Measurements from ENCODE around the gene EPC2. TPM values are rescaled to one million over a fixed set of nuclear protein-coding genes. Genes with fewer than 3 reads are reported as not detected.

Gene EPC2
- total RNA-seq, 1 experiment from 2014 or later, result 30.2 TPM

DNA sequence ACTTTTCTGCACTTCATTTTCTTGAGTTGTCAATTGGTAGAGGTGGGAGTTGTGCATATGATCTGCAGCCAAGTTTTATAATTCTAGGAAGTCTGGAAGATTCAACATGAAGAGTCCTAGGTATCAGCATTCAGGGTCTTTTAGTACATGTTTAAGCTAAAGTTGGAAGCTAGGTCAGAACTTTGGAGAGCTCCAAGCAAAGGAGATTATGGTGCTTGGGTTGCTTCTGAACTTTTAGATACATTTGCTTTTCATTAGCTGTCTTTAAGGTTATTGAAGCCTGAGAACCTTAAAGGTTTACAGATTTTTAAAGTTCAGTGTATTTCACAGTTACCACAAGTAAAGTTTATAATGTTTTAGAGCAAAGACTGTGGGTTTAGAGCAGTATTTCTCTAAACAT lies 85.5 kb downstream of the EPC2 start:
- no TSS peak for BruUV-seq (replicated peaks)
- Histone ChIP-seq H3K4me3 (ENCODE audit: low read depth in 2 of 2, low read length in 2 of 2) (no peak overlapping the region), H3K9me3 (ENCODE audit: control insufficient read depth, insufficient read depth, low read depth, low read length) (no peaks in the 10 kb centered on the region), H3K27ac (ENCODE audit: low read length) (no peak overlapping the region), H3K27me3 (ENCODE audit: control insufficient read depth, insufficient read depth, low read length) (no peaks in the 10 kb centered on the region), H3K4me1 (ENCODE audit: control insufficient read depth, insufficient read depth, low read length) (no peaks in the 10 kb centered on the region), H3K36me3 (ENCODE audit: control insufficient read depth, insufficient read depth, low read length) (no peaks in the 10 kb centered on the region)
- TF ChIP-seq, protein P1, sequence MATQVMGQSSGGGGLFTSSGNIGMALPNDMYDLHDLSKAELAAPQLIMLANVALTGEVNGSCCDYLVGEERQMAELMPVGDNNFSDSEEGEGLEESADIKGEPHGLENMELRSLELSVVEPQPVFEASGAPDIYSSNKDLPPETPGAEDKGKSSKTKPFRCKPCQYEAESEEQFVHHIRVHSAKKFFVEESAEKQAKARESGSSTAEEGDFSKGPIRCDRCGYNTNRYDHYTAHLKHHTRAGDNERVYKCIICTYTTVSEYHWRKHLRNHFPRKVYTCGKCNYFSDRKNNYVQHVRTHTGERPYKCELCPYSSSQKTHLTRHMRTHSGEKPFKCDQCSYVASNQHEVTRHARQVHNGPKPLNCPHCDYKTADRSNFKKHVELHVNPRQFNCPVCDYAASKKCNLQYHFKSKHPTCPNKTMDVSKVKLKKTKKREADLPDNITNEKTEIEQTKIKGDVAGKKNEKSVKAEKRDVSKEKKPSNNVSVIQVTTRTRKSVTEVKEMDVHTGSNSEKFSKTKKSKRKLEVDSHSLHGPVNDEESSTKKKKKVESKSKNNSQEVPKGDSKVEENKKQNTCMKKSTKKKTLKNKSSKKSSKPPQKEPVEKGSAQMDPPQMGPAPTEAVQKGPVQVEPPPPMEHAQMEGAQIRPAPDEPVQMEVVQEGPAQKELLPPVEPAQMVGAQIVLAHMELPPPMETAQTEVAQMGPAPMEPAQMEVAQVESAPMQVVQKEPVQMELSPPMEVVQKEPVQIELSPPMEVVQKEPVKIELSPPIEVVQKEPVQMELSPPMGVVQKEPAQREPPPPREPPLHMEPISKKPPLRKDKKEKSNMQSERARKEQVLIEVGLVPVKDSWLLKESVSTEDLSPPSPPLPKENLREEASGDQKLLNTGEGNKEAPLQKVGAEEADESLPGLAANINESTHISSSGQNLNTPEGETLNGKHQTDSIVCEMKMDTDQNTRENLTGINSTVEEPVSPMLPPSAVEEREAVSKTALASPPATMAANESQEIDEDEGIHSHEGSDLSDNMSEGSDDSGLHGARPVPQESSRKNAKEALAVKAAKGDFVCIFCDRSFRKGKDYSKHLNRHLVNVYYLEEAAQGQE (IDR thresholded peaks at IDR 0.05; ENCODE audit: insufficient read depth in 1 of 2, low read depth in 2 of 2, low read length in 1 of 2), result peak; percentile 13 to 72; a peak in 2 of 4 replicates
- no peak for TF ChIP-seq SIN3A (IDR thresholded peaks at IDR 0.05; ENCODE audit: borderline replicate concordance, insufficient read depth, low read depth, low read length)
- POLR2A ChIA-PET, result no interaction called here
- CTCF ChIA-PET, result interaction anchor here (0.5 kb wide), 1 partner anchor 709 kb away, joined by 4 read pairs; the partner anchor contains the start of genes MBD5 and ORC4
- ATAC-seq (no peak), DNase-seq (ENCODE audit: low read depth, low spot score) (no peak)
- in situ Hi-C loops (cut with HindIII; ENCODE audit: low pct_unique_long_range_greater_than_20kb, low sequenced_read_pairs), result no loop called here
- intact Hi-C loops (cut with micrococcal nuclease; ENCODE audit: unreplicated experiment), result no loop called here

DNA sequence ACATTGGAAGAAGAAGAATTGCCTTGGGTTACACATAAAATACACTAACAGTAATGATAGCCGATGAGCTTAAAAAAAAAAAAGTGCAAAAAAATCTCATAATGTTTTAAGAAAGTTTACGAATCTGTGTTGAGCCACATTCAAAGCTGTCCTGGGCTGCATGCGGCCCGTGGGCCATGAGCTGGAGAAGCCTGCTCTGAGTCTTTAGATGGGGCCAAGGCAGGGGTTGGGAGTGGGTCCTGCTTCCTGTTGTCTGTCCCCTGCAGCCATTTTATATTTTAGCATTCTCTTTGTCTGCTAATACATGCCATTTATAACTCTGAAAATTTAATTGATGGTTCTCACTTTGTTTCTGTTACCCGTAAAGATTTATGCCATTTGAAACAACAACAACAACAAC lies 93.2 kb downstream of the EPC2 start:
- no peak overlapping the region for H3K27ac ChIP-seq (ENCODE audit: low read length)
- no TSS peak for BruUV-seq (replicated peaks)
- H3K4me1 ChIP-seq (ENCODE audit: control insufficient read depth, insufficient read depth, low read length), result no peaks in the 10 kb centered on the region
- ChIA-PET CTCF (interaction anchor here (0.7 kb wide), 1 partner anchor 11 kb away, joined by 3 read pairs; no protein-coding TSS in a partner anchor), POLR2A (no interaction called here)
- no peak for TF ChIP-seq TCF7L2 (IDR thresholded peaks at IDR 0.05; ENCODE audit: low read depth, low read length)
- TF ChIP-seq POLR2AphosphoS5 (IDR thresholded peaks at IDR 0.05; ENCODE audit: low read depth, low read length), result no peak
- no peak for TF ChIP-seq SIN3A (IDR thresholded peaks at IDR 0.05; ENCODE audit: borderline replicate concordance, insufficient read depth, low read depth, low read length)
- TF ChIP-seq, protein P2, sequence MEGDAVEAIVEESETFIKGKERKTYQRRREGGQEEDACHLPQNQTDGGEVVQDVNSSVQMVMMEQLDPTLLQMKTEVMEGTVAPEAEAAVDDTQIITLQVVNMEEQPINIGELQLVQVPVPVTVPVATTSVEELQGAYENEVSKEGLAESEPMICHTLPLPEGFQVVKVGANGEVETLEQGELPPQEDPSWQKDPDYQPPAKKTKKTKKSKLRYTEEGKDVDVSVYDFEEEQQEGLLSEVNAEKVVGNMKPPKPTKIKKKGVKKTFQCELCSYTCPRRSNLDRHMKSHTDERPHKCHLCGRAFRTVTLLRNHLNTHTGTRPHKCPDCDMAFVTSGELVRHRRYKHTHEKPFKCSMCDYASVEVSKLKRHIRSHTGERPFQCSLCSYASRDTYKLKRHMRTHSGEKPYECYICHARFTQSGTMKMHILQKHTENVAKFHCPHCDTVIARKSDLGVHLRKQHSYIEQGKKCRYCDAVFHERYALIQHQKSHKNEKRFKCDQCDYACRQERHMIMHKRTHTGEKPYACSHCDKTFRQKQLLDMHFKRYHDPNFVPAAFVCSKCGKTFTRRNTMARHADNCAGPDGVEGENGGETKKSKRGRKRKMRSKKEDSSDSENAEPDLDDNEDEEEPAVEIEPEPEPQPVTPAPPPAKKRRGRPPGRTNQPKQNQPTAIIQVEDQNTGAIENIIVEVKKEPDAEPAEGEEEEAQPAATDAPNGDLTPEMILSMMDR (IDR thresholded peaks at IDR 0.05), result no peak
- TF ChIP-seq, protein P1 (IDR thresholded peaks at IDR 0.05; ENCODE audit: insufficient read depth in 1 of 2, low read depth in 2 of 2, low read length in 1 of 2), result no peak
- ATAC-seq (no peak), DNase-seq (ENCODE audit: low read depth, low spot score) (no peak)
- intact Hi-C loops (cut with micrococcal nuclease; ENCODE audit: unreplicated experiment), result no loop called here
- in situ Hi-C loops (cut with HindIII; ENCODE audit: low pct_unique_long_range_greater_than_20kb, low sequenced_read_pairs), result no loop called here
- H3K27me3 ChIP-seq (ENCODE audit: control insufficient read depth, insufficient read depth, low read length), result no peaks in the 10 kb centered on the region
- H3K36me3 ChIP-seq (ENCODE audit: control insufficient read depth, insufficient read depth, low read length), result no peaks in the 10 kb centered on the region
- H3K4me3 ChIP-seq (ENCODE audit: low read depth in 2 of 2, low read length in 2 of 2), result no peak overlapping the region
- no peaks in the 10 kb centered on the region for H3K9me3 ChIP-seq (ENCODE audit: control insufficient read depth, insufficient read depth, low read depth, low read length)
